HCT116 (cell line): ENCODE measurements around the gene CAMK2A. TPM values are rescaled to one million over a fixed set of nuclear protein-coding genes. Genes with fewer than 3 reads are reported as not detected.
A peak's percentile ranks its signal among the peaks of the same experiment; 100 is the strongest.

ENCODE experiments used
- ATAC-seq: fragments of 200-7000 bp; cut with Tn5 transposase; 2 replicates; pipeline ENCODE4 v1.9.1; 2020; ENCODE audit warnings: mild to moderate bottlenecking, moderate library complexity
- BruUV-seq: library from RNA; stranded (reverse); fragments of 400-500 nt; replicated peaks from 2 replicates; lab custom pipeline; 2021; lab: Mats Ljungman, UMichigan
- CTCF ChIA-PET: fragments of 300-600 bp; sonication (Branson Sonifier 250); formaldehyde crosslinking; loops from one replicate; lab custom pipeline; 2021; ENCODE audit warnings: antibody characterized with exemption; lab: Charles Lee
- POLR2A ChIA-PET: fragments of 300-600, 350-600 bp; sonication (Branson Sonifier 250); formaldehyde crosslinking; loops from one replicate; lab custom pipeline; 2021; ENCODE audit warnings: antibody characterized with exemption; lab: Charles Lee
- RAD21 ChIA-PET, 2 experiments: fragments of 300-600 bp; sonication (Branson Sonifier 250); formaldehyde crosslinking; loops; one replicate each; lab custom pipeline; 2023; ENCODE audit warnings: low total read pairs in 2 of 2; ENCODE audit not compliant: uncharacterized antibody in 2 of 2, unreplicated experiment in 2 of 2, low non-redundant PET in 1 of 2; lab: Charles Lee
- DNase-seq: peaks from one replicate; pipeline ENCODE4 v3.0.0-alpha.2; 2010; ENCODE audit warnings: low read depth, low spot score
- H2AFZ ChIP-seq: fragments of 200-600 bp; shearing (Covaris generic), sonication (generic); 2 replicates; pipeline ENCODE4 v1.6.1; 2017; ENCODE audit warnings: low read depth, mixed run types, mixed read lengths, antibody characterized with exemption, low read length; ENCODE audit not compliant: poor library complexity, severe bottlenecking
- H3K27ac ChIP-seq: 2 replicates; pipeline ENCODE4 v1.5.1; 2012; ENCODE audit warnings: low read depth, low read length
- H3K27me3 ChIP-seq: fragments of 200-600 bp; sonication (generic); 2 replicates; pipeline ENCODE4 v1.6.1; 2016; ENCODE audit warnings: mixed run types, low read length, mixed read lengths; ENCODE audit not compliant: insufficient read depth
- H3K36me3 ChIP-seq, 2 experiments: fragments of 200-500 bp in 1 of 2; fragments of 200-600 bp in 1 of 2; sonication (Bioruptor generic) in 1 of 2; sonication (generic) in 1 of 2; 2 replicates each; pipeline versions ENCODE4 v1.5.1 to v1.6.1; 2014 to 2016; ENCODE audit warnings: low read length in 2 of 2, inconsistent platforms in 1 of 2, mixed read lengths in 1 of 2, mixed run types in 1 of 2; ENCODE audit not compliant: insufficient read depth in 2 of 2, control insufficient read depth in 1 of 2
- H3K4me1 ChIP-seq, 2 experiments: fragments of 200-600 bp in 1 of 2; sonication (generic) in 1 of 2; 2 replicates each; pipeline versions ENCODE4 v1.5.1 to v1.6.1; 2012 to 2017; ENCODE audit warnings: low read length in 2 of 2, inconsistent platforms in 1 of 2, mild to moderate bottlenecking in 1 of 2, mixed read lengths in 1 of 2, mixed run types in 1 of 2, moderate library complexity in 1 of 2; ENCODE audit not compliant: insufficient read depth in 2 of 2, control insufficient read depth in 1 of 2
- H3K4me2 ChIP-seq: fragments of 200-600 bp; sonication (generic); 2 replicates; pipeline ENCODE4 v1.6.1; 2017; ENCODE audit warnings: mixed run types, low read length, mixed read lengths
- H3K4me3 ChIP-seq, 2 experiments: fragments of 200-600 bp in 1 of 2; sonication (generic) in 1 of 2; replicated peaks in 1 of 2; 2 replicates each; pipeline ENCODE4 v1.5.1; 2011 to 2016; ENCODE audit warnings: low read length in 2 of 2, control low read depth in 1 of 2, low read depth in 1 of 2, mild to moderate bottlenecking in 1 of 2, mixed read lengths in 1 of 2, mixed run types in 1 of 2
- H3K79me2 ChIP-seq: fragments of 200-600 bp; sonication (generic); 2 replicates; pipeline ENCODE4 v1.6.1; 2017; ENCODE audit warnings: mild to moderate bottlenecking, mixed run types, low read length, moderate library complexity, mixed read lengths; ENCODE audit not compliant: insufficient read depth
- H3K9ac ChIP-seq: fragments of 200-600 bp; sonication (generic); 2 replicates; pipeline ENCODE4 v1.6.1; 2016; ENCODE audit warnings: low read length, mixed read lengths
- H3K9me2 ChIP-seq: fragments of 200-600 bp; sonication (generic), shearing (Covaris generic); 2 replicates; pipeline ENCODE4 v1.6.1; 2017; ENCODE audit warnings: mixed run types, mild to moderate bottlenecking, moderate library complexity; ENCODE audit not compliant: insufficient read depth
- H3K9me3 ChIP-seq, 2 experiments: fragments of 200-500 bp in 1 of 2; fragments of 200-600 bp in 1 of 2; sonication (Bioruptor generic) in 1 of 2; sonication (generic) in 1 of 2; 2 replicates each; pipeline ENCODE4 v1.6.1; 2014 to 2017; ENCODE audit warnings: low read length in 2 of 2, mixed read lengths in 2 of 2, inconsistent platforms in 1 of 2, low read depth in 1 of 2, mild to moderate bottlenecking in 1 of 2, mixed run types in 1 of 2, moderate library complexity in 1 of 2; ENCODE audit not compliant: control insufficient read depth in 1 of 2, insufficient read depth in 1 of 2
- H4K20me1 ChIP-seq: fragments of 200-600 bp; sonication (generic), shearing (Covaris generic); 2 replicates; pipeline ENCODE4 v1.6.1; 2017; ENCODE audit warnings: mixed run types, mild to moderate bottlenecking, moderate library complexity; ENCODE audit not compliant: insufficient read depth
- CBX3 ChIP-seq: IDR thresholded peaks from 2 replicates; pipeline ENCODE4 v1.6.1; 2012; ENCODE audit warnings: low read depth
- CTCF ChIP-seq, 3 experiments: fragments of 200-600 bp in 1 of 3; sonication (generic) in 1 of 3; IDR thresholded peaks in 2 of 3; conservative IDR thresholded peaks in 1 of 3; 2 replicates each; pipeline ENCODE4 v1.5.1; 2012 to 2017; ENCODE audit warnings: low read depth in 2 of 3, low read length in 2 of 3, antibody characterized with exemption in 1 of 3, borderline replicate concordance in 1 of 3, control low read depth in 1 of 3, mild to moderate bottlenecking in 1 of 3, mixed read lengths in 1 of 3, mixed run types in 1 of 3, moderate library complexity in 1 of 3; ENCODE audit not compliant: insufficient read depth in 1 of 3
- EGR1 ChIP-seq: IDR thresholded peaks from 2 replicates; pipeline ENCODE4 v1.6.1; 2012; ENCODE audit warnings: low read depth
- JUND ChIP-seq: IDR thresholded peaks from 2 replicates; pipeline ENCODE4 v1.6.1; 2012
- MAX ChIP-seq: IDR thresholded peaks from 2 replicates; pipeline ENCODE4 v1.6.1; 2012
- RAD21 ChIP-seq: IDR thresholded peaks from 2 replicates; pipeline ENCODE4 v1.6.1; 2012; ENCODE audit warnings: low read depth, mild to moderate bottlenecking
- REST ChIP-seq: IDR thresholded peaks from 2 replicates; pipeline ENCODE4 v1.6.1; 2012; ENCODE audit warnings: low read depth
- SIN3A ChIP-seq: IDR thresholded peaks from 2 replicates; pipeline ENCODE4 v1.6.1; 2012; ENCODE audit warnings: low read depth
- SP1 ChIP-seq: IDR thresholded peaks from 2 replicates; pipeline ENCODE4 v1.6.1; 2012; ENCODE audit warnings: low read depth
- YY1 ChIP-seq: IDR thresholded peaks from 2 replicates; pipeline ENCODE4 v1.6.1; 2011; ENCODE audit warnings: low read length, low read depth, moderate library complexity, mild to moderate bottlenecking; ENCODE audit not compliant: insufficient replicate concordance; ENCODE audit errors: extremely low read depth
- ZNF274 ChIP-seq: fragments of 200-500 bp; sonication (Bioruptor generic); IDR thresholded peaks from 2 replicates; pipeline ENCODE4 v1.6.1; 2014; ENCODE audit warnings: mild to moderate bottlenecking, low read depth, low read length, inconsistent platforms
- intact Hi-C: fragments of 100-400 bp; cut with micrococcal nuclease; formaldehyde crosslinking; loops from 2 replicates; pipeline ENCODE4 v1.10.0; 2022
- total RNA-seq: library from RNA; stranded (reverse); gene quantifications from one replicate; pipeline ENCODE4 v1.2.1, GENCODE V29; 2021; ENCODE audit not compliant: unreplicated experiment

Gene CAMK2A
- total RNA-seq, 1 experiment from 2014 or later = not detected

GRCh38 chr5:150217873-150218692 is 71.5 kb downstream of the CAMK2A start:
- no peaks in the 10 kb centered on the region for H4K20me1 ChIP-seq
- DNase-seq (peak; percentile 64), ATAC-seq (peak; percentile 99)
- H3K4me1 ChIP-seq = 0 out of 4 replicates have a peak, but pooled peaks cover 0 to 2% of the 10 kb centered on the region in 2 experiments
- H3K4me2 ChIP-seq = peak overlapping the region; percentile 28; the same call in 1 of the 2 replicates
- CTCF ChIA-PET = interaction anchor here (0.5 to 1.7 kb wide), 9 partner anchors 11 to 384 kb away, joined by 3 to 6 read pairs (median 3); no protein-coding TSS in a partner anchor
- RAD21 ChIA-PET = no interaction called here
- H3K4me3 ChIP-seq = no peak overlapping the region
- H3K9me2 ChIP-seq = no peaks in the 10 kb centered on the region
- no TSS peak for BruUV-seq
- H3K79me2 ChIP-seq = no peaks in the 10 kb centered on the region
- peak overlapping the region; percentile 86 for H2AFZ ChIP-seq
- intact Hi-C loops = loop anchor here (1.0 to 10.0 kb wide), 8 partner anchors 57 to 581 kb away; partner anchors contain the start of genes HMGXB3 and TIGD6
- no peaks in the 10 kb centered on the region for H3K27me3 ChIP-seq
- H3K9me3 ChIP-seq = no peaks in the 10 kb centered on the region
- H3K27ac ChIP-seq = no peak overlapping the region
- POLR2A ChIA-PET = no interaction called here
- H3K9ac ChIP-seq = no peak overlapping the region
- no peaks in the 10 kb centered on the region for H3K36me3 ChIP-seq
- TF ChIP-seq JUND (no peak), REST (no peak), CBX3 (no peak), MAX (no peak), EGR1 (no peak), CTCF (IDR thresholded peaks at IDR 0.05 in 2 of 3, conservative IDR thresholded peaks at IDR 0.05 in 1 of 3; ENCODE audit: borderline replicate concordance in 1 of 3, insufficient read depth in 1 of 3, low read depth in 2 of 3, low read length in 2 of 3) (peak; percentile 87 to 96 (median 88)), ZNF274 (no peak), SIN3A (no peak), SP1 (no peak), YY1 (peak; percentile 14), RAD21 (peak; percentile 97)
- TF ChIP-seq, all 23 proteins: peak for 3
